HG02610 (cell line): ENCODE measurements around the gene SPACA5.
"Not testable (repeated sequence)": the region's sequence is repeated elsewhere in the genome, so short reads cannot be mapped to it uniquely, and the experiment has no call there.

Experiments used
- ATAC-seq: cut with Tn5 transposase; IDR thresholded peaks from one replicate; pipeline ENCODE4 v1.9.1; 2021; ENCODE audit warnings: mild to moderate bottlenecking, moderate library complexity; ENCODE audit not compliant: unreplicated experiment

The SPACA5 gene

DNA sequence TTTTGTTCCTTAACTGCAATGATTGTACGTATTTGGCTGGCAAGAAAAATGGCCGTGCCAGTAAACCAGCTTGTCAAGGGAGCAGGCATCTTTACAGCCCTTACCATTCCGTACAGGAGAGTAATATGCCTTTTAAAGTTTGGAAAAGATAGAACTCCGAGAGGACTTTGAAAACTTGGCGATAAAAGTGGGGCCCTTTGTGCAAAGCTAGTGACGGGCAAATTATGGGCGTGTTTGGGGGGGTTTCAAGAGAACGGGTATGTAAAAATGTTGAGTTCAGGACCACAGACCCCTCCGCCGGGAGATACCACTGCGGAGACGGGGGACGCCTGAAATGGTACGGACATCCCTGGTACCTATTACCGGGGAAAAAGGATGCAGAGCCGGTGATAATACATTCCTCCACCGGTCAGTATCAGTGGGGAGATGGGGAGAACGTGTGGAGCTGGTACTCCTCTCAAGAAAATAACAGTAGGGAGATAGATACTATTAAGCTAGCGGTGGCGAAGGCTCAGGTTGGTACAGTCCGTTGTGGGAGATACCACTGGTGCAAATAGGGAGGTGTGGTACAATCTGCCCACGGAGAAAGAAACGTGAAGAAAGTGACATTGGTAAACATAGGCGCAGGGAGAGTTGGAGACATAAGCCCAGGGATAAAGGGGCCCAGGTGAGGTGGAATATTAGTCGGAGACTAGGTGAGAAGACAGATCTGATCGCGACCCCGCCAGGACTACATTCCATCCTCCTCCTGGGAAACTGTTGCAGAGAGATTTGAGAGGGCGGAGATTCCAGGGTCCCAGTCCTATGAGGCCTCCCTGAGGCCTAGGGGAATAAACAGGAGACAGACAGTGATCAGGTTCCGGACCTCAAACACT is 14.5 kb downstream of the SPACA5 start:
- ATAC-seq = peak; percentile 69

DNA sequence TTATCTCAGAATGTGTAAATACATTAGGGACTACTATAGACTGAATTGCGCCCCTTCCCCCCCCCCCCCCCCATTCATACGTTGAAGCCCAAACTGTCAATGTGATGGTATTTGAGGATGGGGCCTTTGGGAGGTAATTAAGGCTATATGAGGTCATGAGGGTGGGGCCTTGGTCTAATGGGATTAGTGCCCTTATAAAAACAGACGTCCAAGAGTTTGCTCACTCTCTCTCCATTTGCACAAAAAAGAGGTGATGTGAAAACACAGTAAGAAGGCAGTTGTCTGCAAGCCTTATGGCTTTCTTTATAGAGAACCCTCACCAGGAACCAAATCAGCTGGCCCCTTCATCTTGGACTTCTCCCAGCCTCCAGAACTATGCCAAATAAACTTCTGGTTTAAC is 15.3 kb downstream of the SPACA5 start:
- no peak for ATAC-seq

DNA sequence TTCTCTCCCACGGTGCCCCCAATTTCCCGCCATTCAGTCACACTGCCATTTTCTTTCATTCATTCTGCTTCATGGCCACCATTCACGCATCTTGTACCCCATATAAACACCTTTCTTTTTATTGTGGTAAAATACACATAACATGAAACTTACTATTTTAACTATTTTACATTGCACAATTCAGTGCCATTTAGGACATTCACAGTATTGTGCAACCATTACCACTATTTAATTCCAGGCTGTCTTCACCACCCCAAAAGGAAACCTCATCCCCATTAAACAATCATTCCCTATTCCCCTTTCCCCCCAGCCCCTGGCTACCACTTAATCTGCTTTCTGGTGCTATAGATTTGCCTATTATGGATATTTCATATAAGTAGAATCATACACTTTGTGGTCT is 15.9 kb downstream of the SPACA5 start:
- no peak for ATAC-seq

DNA sequence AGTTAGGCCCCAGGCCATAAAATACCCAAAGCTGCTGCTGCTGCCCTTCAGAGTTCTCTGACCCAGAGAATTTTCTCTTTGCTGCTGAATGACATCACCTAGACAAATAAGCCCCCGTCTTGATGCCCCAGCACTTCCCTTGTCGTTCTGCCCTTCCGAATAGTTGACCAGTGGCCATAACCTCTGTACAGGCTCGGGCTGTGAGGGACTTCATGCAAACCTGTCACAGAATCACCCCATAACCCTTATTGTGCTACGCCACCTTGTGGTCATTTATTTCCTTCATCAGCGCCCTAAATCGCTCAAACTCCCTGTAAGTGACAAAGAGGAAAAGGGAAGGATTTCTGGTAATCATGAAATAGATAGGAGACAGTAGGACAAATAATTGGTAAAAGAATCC is 18.8 kb downstream of the SPACA5 start:
- no peak for ATAC-seq

DNA sequence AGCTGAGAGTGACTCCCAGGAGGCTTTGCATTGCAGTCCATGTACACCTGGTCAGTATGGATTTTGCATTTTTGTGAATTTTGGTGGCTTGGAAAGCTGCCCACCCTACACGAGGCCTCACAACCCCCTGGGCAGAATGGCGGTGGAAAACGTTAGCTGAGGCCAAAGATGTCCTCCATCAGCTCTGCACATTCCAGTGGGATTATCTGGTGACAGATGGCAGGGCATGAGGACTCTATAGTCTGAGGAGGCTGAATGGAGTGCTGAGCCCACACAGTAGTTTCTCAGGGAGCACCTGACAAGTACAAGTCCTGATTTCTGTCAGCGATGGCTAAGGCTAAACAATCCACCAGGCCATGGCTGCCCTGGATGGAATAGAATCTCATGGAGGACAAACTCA is 20.8 kb downstream of the SPACA5 start:
- ATAC-seq = not testable (repeated sequence)

DNA sequence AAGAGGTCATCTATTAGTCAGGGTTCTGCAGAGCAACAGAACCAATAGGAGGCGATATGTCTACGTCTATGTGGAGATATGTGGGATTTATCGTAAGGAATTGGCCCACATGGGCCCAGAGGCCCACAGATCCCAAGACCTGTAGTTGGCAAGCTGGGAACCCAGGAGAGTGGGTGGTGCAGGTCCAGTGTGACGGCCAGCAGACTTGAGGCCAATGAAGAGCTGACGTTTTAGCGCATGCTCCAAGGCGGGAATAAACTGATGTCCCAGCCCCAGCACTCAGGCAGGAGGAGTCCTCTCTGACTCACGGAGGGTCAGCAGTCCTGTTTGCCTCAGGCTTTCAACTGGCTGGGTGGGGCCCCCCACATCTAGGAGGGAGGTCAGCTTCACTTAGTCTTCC is 21.3 kb downstream of the SPACA5 start:
- ATAC-seq = no peak

DNA sequence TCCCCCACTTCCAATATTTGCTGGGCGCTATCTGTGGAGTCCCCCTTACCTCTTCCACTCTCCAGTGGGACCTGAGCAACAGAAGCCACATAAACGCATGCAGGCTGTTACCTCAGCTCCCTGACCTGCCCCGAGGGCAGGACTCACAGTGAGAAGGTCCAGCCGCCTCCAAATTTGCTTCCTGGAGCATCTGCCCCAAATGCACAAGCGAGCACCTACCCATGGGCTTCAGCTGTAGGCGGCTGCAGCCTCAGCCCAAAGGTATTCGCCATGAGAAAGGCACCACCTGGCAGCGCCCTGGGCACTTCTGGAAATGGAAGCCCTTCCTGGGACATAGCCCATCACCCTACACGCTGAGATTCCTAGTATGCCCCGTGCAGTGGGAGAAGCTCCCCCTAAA is 23.4 kb downstream of the SPACA5 start:
- no peak for ATAC-seq

DNA sequence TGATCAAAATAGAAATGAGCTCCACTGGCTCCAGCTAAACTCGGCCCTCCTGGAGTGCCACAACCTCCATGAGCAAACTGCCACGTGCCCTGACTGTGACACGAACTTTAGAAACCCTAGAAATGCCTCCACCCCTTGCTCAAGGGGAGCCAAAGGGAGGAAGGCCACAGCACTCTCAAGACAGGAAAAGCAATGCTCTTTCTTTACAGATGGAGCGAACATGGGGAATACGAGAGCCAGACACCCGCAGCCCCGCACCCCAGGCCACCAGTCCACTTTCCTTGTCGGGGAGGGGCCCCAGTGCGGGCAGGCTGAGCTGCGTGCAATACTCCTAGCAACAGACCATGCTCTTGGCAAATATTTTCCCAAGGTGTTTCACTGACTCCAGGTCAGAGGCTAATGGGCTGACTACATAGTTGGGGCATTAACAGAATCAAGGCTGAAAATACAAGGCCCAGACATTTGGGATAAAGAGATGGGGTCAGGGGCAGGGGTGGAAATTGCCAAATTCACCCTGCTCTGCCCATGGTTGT is 23.9 kb downstream of the SPACA5 start:
- ATAC-seq = not testable (repeated sequence)

DNA sequence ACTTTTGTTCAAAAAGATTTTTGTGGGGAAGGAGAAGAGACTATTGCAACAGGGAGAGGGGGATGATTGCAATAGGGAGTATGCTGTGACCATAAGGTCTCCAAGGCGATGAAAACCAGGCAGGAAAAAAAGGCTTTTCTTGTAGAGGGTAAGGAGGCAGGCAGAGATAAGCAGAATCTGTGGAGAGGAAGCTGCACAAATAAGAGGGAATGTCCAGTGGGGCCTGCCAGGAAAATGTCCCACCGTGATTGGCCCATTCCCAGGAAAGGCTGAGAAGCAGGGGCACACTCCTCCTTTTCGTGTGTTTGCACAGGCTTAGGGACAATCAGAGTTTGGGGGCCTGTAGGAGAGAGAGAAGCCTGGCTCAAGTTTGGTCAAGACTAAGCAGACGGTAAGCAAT is 29.1 kb downstream of the SPACA5 start:
- no peak for ATAC-seq

DNA sequence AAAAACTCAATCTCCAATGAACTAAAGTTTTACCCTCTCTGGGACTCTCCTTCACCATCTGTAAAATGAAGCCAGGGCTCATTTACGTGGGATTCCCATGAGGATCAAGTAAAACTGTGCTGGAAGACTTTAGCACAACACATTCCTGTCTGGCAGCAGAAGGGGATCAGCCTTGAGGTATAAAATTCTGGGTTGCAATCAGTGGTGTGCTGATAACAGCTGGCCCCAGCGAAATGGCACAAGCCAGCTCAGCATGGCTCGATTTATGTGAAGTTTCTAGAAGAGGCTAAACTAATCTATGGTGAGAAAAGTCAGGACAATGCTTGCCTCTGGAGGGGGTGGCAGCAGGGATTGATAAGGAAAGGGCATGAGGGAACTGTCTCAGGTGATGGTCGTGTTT is 36.3 kb downstream of the SPACA5 start:
- no peak for ATAC-seq

DNA sequence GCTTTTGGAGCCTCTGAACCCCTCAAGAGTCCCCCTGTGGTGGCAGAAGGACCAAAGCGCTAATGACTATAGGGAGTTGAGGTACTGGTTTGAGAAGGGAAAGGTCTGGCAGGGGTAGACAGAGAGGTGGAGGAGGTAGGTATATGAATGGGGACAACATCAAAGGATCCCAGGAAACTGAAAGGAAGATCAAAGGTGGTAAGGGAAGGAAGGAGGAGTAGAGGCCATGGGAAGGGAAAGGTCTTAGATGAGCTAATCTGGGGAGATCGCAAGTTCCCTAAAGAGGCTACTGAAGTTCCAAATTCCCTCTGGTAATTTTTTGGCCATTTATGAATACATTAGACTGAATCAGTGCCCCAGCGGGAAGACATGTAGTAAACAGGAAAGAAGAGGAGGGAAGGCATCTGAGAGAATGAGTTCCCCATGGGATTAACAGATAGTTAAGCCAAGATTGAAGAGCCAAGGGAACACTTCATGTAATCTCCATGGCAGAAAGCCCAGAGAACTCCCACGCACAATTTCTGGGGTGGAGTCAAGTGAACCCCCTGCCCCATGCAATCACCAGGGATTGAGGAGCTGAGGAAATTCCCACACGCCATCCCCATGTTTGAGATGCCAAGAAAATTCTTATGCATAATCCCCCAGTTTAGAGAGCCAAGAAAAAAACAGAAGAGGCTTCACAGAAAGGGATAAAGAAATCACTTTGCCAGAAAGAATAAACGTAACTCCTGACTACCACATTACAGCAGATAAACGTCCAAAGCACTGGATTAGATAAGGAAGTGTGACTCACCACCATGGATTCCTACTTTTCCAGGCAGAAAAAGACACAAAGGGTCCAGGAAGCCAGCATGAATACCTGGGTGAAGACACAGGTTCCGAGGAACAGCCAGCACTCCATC is 38.9 kb downstream of the SPACA5 start:
- ATAC-seq = no peak

DNA sequence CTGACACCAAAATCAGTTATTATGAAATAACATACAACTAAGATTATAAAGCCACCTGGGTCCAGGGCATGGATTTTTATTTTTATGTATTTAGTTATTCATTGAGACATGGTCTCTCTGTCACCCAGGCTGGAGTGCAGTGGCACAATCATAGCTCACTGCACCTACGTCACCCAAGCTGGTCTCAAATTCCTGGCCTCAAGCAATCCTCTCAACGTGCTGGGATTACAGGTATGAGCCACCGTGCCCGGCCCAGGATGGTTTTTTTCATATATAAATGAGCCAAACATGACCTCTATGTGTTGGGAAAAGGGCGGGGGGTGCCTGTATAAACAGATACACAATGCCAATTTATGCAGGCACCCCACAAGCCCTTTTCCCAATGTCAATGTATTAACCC is 40.1 kb downstream of the SPACA5 start:
- ATAC-seq = no peak

DNA sequence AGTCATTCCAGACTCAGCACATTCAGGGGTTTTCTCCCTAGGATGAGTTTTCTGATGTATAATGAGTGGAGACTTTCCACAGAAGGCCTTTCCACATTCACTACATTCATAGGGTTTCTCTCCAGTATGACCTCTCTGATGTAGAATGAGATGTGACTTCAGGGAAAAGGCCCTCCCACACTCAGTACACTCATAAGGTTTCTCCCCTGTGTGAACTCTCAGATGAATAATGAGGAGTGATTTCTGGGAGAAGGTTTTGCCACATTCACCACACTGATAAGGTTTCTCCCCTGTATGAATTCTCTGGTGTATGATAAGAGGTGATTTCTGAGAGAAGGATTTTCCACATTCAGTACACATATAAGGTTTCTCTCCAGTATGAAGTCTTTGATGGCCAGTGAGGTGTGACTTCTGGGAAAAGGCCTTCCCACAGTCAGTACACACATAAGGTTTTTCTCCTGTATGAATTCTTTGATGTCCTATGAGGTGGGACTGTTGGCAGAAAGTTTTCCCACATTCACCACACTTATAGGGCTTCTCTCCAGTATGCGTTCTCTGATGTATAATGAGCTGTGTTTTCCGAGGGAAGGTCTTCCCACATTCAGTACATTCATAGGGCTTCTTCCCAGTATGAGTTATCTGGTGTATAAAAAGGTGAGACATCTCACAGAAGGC is 52.0 kb downstream of the SPACA5 start:
- ATAC-seq = no peak

DNA sequence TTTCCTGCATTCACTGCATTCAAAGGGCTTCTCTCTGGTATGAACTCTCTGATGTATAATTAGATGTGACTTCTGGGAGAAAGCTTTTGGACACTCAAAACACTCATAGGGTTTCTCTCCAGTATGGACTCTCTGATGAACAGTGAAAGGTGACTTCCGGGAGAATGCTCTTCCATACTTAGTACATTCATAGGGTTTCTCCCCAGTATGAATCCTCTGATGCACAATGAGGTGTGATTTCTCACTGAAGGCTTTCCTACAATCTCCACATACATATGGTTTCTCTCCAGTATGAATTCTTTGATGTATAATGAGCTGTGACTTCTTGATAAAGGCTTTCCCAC is 52.5 kb downstream of the SPACA5 start:
- ATAC-seq = no peak
